Measurements from ENCODE around the gene CA6. TPM values are rescaled to one million over a fixed set of nuclear protein-coding genes. Genes with fewer than 3 reads are reported as not detected.
A peak's percentile ranks its signal among the peaks of the same experiment; 100 is the strongest.
"Not testable (repeated sequence)": the region's sequence is repeated elsewhere in the genome, so short reads cannot be mapped to it uniquely, and the experiment has no call there.

The CA6 gene
- total RNA-seq, 1 donor from 2014 or later: not detected

- DNase-seq (ENCODE audit: extremely low read depth, low read depth, low spot score): no peak
Measured at GRCh38 chr1:8926707-8927694, 18.7 kb upstream of the CA6 start.

- no peak for DNase-seq (ENCODE audit: extremely low read depth, low read depth, low spot score)
Measured at GRCh38 chr1:8930116-8930515, 15.6 kb upstream of the CA6 start.

GRCh38 chr1:8937051-8937450, 8.6 kb upstream of the CA6 start:
- not testable (repeated sequence) for DNase-seq (ENCODE audit: extremely low read depth, low read depth, low spot score)

- no peak for DNase-seq (ENCODE audit: extremely low read depth, low read depth, low spot score)
Measured at GRCh38 chr1:8937701-8938100, 8.0 kb upstream of the CA6 start.

- no peak for DNase-seq (ENCODE audit: extremely low read depth, low read depth, low spot score)
Measured at GRCh38 chr1:8938232-8938999, 7.3 kb upstream of the CA6 start.

DNA sequence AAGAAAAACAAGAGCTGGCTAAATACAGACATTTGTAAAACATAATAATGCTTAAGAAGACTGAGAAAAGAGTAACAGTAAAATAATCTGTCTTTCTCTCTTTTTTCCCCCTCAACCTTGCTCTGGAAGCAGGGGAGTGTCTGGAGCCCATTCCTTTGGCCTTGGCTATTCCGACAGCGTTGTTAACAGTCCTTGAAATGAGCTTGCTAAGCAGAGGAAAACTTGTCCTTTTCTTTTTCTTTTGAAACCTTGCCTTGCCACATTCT, 6.7 kb upstream of the CA6 start:
- no peak for DNase-seq (ENCODE audit: extremely low read depth, low read depth, low spot score)

GRCh38 chr1:8939362-8939995, 6.2 kb upstream of the CA6 start:
- no peak for DNase-seq (ENCODE audit: extremely low read depth, low read depth, low spot score)

DNA sequence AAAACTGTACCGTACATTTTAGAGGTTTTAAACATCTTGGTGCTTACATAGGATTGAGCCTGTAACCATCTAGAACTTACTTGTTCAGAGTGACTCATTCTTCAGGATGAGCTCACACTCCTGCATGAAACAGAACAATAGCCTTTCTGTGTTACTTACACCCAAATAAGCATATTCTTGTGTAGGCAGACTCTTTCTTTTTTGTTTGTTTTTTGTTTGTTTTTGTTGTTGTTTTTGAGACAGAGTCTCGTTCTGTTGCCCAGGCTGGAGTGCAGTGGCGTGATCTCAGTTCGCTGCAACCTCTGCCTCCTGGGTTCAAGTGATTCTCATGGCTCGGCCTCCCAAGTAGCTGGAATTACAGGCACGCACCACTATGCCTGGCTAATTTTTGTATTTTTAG, 3.8 kb upstream of the CA6 start:
- no peak for DNase-seq (ENCODE audit: extremely low read depth, low read depth, low spot score)

DNA sequence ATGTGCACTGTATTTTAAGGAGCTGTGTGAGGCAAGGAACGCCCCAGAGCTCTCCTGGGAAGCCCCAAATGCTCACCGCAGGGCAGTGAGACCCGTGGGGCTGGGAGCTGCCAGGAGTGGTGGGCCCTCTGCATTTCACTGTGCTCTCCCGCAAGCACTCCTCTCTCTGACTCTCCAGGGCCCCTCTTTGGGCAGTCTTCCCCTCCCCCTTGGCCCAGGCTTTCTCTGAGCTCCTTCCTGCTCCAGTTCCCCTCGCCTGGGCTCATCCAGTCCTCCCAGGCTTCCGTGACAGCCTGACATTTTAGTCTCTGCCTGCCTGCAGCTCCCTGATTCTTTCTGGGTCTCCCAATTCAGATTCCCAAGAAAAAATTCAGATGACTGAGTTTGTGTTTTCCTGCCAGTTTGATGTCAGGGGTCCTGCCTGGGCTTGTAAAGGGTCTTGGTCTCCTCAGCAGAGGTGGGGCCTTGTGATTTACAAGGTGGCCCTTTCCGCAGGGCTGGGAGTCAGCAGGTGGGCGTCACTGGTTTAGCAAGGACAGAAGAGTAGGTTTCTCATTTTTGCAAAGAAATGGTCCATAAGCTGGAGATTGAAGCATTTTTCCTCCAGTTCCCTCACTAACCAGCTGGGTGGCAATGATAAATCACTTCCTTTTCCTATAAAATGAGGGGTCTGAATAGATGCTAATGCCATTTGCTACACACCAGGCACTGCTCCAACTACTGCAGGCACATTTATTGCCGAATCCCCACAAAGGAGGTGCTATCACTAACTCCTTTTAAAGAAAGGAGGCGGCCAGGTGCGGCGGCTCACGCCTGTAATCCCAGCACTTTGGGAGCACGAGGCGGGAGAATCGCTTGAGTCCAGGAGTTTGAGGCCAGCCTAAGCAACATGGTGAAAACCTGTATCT, 1.9 kb upstream of the CA6 start:
- no peak for DNase-seq (ENCODE audit: extremely low read depth, low read depth, low spot score)

- no peak for DNase-seq (ENCODE audit: extremely low read depth, low read depth, low spot score)
Measured at GRCh38 chr1:8947127-8947691, 1.5 kb downstream of the CA6 start.

DNA sequence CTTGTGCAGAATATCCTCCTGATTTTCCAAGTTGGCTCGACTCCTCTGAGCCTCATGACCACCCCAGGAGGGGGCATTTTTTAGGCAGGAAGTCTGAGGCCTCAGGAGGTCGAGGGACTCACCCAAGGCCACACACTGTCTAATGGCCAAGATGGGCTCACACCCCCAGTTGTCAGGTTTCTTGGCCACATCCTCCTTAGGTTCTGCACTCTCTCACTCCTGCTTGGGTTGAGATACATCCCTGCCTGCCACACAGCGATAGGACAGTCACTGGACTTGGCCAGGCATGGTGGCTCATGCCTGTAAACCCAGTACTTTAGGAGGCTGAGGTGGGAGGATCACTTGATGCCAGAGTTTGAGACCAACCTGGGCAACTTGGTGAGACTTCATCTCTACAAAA, 4.6 kb downstream of the CA6 start:
- DNase-seq (ENCODE audit: extremely low read depth, low read depth, low spot score): no peak

DNA sequence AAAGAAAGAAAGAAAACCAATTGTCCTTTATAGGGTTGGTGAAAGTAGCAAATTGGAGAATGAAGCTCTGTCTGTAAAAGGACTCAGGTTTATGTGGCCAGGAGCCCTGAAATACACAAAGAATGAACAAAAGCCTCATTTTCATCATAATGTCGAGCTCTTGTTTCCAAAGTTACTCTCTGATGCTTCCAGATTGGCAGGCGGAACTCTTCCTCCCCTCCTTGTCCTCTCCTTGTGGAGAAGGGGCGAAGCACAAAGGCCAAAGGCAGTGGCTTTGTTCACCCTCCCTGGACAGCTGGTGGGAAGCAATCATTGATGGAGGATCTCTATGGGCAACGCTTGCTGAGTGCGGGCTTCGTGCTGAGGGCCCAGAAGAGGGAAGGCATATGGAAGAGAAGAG, 5.6 kb downstream of the CA6 start:
- no peak for DNase-seq (ENCODE audit: extremely low read depth, low read depth, low spot score)

- no peak for DNase-seq (ENCODE audit: extremely low read depth, low read depth, low spot score)
Measured at GRCh38 chr1:8955406-8955805, 9.7 kb downstream of the CA6 start.

GRCh38 chr1:8956461-8957349, 11.0 kb downstream of the CA6 start:
- no peak for DNase-seq (ENCODE audit: extremely low read depth, low read depth, low spot score)

DNA sequence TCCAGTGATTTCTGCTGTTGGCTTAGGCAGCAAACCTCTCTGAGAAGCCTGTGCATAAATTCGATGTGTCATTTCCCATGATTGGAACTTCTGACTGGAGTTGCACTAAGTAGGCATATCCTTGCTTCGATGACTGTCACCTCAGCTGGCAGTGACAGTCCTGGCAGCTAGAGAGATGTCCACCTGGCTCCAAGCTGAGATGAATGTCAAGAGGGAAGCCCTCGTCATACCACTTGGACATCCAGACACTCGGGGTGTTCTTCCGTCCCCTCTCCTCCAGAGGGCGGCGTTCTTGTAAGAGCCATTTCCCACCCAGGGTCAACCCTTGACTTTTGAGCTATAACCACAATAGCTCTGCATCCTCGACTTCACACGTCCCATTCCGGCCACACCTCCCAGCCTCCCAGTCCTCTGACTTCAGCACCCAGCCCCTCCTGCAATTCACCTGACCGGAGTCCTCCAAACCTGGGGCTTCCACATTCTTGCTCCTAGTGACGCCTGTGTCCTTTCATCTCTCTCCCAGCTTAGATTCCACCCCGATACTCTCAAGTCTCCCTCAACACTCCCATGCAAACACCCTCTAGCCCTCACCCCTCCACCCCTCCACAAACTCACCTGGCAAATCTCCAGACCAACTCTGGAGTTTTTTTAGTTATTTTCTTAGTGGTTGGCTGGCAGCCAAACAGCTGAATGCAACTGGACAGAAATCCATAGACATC, 17.3 kb downstream of the CA6 start:
- DNase-seq (ENCODE audit: extremely low read depth, low read depth, low spot score): peak; percentile 58

DNA sequence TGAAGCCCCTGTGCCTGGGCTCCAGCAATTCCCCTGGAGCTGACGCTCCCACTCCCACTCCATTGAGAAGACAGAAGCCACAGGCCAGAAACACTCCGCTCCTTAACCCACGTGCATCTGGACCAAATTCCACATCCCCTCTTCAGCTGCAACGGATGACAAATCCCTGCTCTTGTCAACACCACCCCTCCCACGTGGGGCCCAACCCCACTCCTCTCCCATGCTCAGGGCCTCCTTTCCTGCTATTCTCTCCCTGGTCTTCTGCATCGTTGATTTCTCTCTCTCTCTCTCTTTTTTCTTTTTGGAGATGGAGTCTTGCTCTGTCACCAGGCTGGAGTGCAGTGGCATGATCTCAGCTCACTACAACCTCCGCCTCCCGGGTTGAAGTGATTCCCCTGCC, 18.3 kb downstream of the CA6 start:
- no peak for DNase-seq (ENCODE audit: extremely low read depth, low read depth, low spot score)

DNA sequence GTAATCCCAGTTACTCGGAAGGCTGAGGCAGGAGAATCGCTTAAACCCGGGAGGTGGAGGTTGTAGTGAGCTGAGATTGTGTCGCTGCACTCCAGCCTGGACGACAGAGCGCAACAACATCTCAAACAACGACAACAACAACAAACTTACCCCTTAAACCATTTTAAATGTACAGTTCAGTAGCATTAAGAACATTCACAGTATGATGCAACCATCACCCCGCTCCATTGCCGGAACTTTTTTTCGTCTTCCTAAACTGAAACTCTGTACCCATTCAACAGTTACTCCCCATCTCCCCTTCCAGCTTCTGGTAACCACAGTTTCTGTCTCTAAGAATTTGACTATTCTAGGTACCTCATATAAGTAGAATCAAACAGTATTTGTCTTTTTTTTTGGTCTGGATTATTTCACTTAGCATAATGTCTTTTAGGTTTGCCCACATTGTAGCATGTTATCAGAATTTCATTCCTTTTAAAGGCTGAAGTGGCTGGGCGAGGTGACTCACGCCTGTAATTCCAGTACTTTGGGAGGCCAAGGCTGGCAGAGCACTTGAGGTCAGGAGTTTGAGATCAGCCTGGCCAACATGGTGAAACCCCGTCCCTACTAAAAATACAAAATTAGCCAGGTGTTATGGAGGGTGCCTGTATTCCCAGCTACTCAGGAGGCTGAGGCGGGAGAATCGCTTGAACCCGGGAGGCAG, 19.6 kb downstream of the CA6 start:
- DNase-seq (ENCODE audit: extremely low read depth, low read depth, low spot score): no peak

DNA sequence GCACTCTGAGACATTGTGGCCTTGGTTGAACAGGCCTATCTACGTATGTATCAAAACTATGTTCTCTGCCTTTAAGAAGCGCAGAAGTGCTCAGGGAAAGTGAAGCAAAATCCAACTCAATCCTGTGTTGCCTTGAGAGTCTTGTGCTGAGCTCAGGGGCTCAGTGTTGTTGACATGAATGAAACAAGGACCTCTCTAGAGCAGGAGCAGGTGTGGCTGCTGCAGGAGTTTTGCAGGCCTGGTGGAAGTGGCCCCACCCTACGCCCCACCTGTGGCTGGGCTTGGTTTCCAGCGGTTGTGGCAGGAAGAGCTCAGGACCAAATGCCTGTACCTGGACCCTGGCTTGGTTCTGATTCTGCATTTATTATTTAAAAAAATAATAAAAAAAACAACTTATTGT, 20.9 kb downstream of the CA6 start:
- no peak for DNase-seq (ENCODE audit: extremely low read depth, low read depth, low spot score)

All from glomerular endothelial cell (primary cell).